Measurements from ENCODE around the gene UGT1A6. TPM values are rescaled to one million over a fixed set of nuclear protein-coding genes. Genes with fewer than 3 reads are reported as not detected.

The UGT1A6 gene
- total and polyA plus RNA-seq, 8 donors = 0.10 to 1.7 (median 0.16) TPM; not detected in 3

DNA sequence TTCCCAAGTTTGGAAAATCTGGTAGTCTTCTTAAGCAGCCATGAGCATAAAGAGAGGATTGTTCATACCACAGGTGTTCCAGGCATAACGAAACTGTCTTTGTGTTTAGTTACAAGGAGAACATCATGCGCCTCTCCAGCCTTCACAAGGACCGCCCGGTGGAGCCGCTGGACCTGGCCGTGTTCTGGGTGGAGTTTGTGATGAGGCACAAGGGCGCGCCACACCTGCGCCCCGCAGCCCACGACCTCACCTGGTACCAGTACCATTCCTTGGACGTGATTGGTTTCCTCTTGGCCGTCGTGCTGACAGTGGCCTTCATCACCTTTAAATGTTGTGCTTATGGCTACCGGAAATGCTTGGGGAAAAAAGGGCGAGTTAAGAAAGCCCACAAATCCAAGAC, 79.5 kb downstream of the UGT1A6 start:
- intact Hi-C loops (cut with DNase I) = no loop called here
- no peak overlapping the region for H3K4me3 ChIP-seq
- H3K9me3 ChIP-seq = peaks cover 0 to 7% of the 10 kb centered on the region in 2 donors
- H3K27ac ChIP-seq = no peak overlapping the region
- H3K4me1 ChIP-seq = no peaks in the 10 kb centered on the region
- H3K27me3 ChIP-seq = peaks cover 0 to 4% of the 10 kb centered on the region in 2 donors
- no peak for TF ChIP-seq CTCF (IDR thresholded peaks at IDR 0.05)
- DNase-seq (no peak), ATAC-seq (no peak)
- no peaks in the 10 kb centered on the region for H3K36me3 ChIP-seq

- ATAC-seq (no peak), DNase-seq (no peak)
- TF ChIP-seq CTCF (IDR thresholded peaks at IDR 0.05) = no peak
- peaks cover 0 to 4% of the 10 kb centered on the region in 2 donors for H3K27me3 ChIP-seq
- peaks cover 0 to 7% of the 10 kb centered on the region in 2 donors for H3K9me3 ChIP-seq
- H3K36me3 ChIP-seq = no peaks in the 10 kb centered on the region
- no peaks in the 10 kb centered on the region for H3K4me1 ChIP-seq
- H3K27ac ChIP-seq = no peak overlapping the region
- no peak overlapping the region for H3K4me3 ChIP-seq
- intact Hi-C loops (cut with DNase I) = no loop called here
These were observed 79.9 kb downstream of the UGT1A6 start for GRCh38 chr2:233772583-233772982.

DNA sequence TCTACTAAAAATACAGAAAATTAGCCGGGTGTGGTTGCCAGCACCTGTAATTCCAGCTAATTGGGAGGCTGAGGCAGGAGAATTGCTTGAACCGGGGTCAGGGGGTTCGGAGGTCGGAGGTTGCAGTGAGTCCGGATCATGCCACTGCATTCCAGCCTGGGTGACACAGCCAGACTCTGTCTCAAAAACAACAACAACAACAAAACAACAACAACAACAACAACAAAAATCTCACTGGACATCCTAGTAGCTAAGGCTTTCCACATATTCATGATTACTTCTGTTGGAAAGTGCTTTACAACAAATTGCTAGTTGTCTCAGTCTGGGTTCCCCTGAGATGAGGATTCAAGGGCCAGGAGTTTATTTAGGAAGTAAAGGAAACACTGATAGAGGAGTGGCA, 81.2 kb downstream of the UGT1A6 start:
- intact Hi-C loops (cut with DNase I) = no loop called here
- peaks cover 0 to 4% of the 10 kb centered on the region in 2 donors for H3K27me3 ChIP-seq
- no peaks in the 10 kb centered on the region for H3K4me1 ChIP-seq
- H3K36me3 ChIP-seq = no peaks in the 10 kb centered on the region
- no peak for DNase-seq
- TF ChIP-seq CTCF (IDR thresholded peaks at IDR 0.05) = no peak
- H3K9me3 ChIP-seq = peaks cover 0 to 7% of the 10 kb centered on the region in 2 donors
- H3K27ac ChIP-seq = no peak overlapping the region
- ATAC-seq = no peak
- no peak overlapping the region for H3K4me3 ChIP-seq

DNA sequence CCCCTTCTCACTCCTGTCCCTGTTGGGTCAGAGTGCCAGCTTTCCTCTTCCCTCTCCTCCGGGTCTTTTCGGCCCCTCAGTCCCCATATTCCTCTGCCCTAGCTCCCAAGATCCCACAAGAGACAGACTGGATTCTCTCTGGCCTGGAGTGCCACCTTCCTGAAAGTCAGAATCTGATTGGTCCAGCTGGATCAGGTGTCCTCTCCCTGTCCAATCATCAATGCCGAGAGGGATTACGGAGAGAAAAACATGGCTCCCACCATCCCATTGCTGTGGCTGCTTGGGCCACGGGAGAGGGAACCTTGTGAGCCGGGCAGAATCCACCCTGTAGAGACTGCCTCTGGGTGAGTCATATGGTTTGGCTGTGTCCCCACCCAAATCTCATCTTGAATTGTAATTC, 82.7 kb downstream of the UGT1A6 start:
- Histone ChIP-seq H3K27ac (no peak overlapping the region), H3K27me3 (peaks cover 0 to 4% of the 10 kb centered on the region in 2 donors), H3K9me3 (peaks cover 0 to 9% of the 10 kb centered on the region in 2 donors), H3K4me3 (no peak overlapping the region), H3K4me1 (no peaks in the 10 kb centered on the region), H3K36me3 (no peaks in the 10 kb centered on the region)
- ATAC-seq = no peak
- DNase-seq = no peak
- intact Hi-C loops (cut with DNase I) = no loop called here
- no peak for TF ChIP-seq CTCF (IDR thresholded peaks at IDR 0.05)

DNA sequence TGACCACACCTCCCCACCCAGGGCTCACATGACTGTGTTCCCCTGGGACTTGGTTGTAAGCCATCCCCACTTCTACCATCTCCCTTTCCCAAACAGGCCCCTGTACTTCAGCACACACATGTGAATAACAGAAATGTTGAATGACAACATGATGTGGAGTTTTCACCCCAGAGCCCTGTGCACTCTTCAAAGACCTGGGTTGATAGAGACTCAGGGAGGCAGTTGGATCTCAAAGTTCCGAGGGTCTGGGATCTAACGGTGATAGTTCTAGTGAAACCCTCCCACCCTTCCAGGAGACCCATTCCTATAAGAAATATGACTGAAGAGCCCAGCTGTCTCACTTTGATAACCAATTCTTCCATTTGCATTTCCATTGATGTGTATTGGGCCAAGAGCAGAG, 85.3 kb downstream of the UGT1A6 start, which contains the start of gene MROH2A:
TSS of gene MROH2A (plus strand) at position 301 of the 400 bp plus-strand sequence. CDS start 1,029 bp downstream, outside the sequence.
- Histone ChIP-seq H3K4me3 (no peak within 1 kb of the TSS), H3K27ac (no peak within 1 kb of the TSS), H3K36me3 (no peaks in the 10 kb centered on the region), H3K27me3 (no peaks in the 10 kb centered on the region), H3K4me1 (no peaks in the 10 kb centered on the region), H3K9me3 (peaks cover 0 to 9% of the 10 kb centered on the region in 2 donors)
- ATAC-seq (no peak), DNase-seq (no peak)
- intact Hi-C loops (cut with DNase I) = no loop called here
- no peak for TF ChIP-seq CTCF (IDR thresholded peaks at IDR 0.05)

All from left lung (tissue), 10 donors.